ENCODE results near the gene B3GAT1.

The B3GAT1 gene

DNA sequence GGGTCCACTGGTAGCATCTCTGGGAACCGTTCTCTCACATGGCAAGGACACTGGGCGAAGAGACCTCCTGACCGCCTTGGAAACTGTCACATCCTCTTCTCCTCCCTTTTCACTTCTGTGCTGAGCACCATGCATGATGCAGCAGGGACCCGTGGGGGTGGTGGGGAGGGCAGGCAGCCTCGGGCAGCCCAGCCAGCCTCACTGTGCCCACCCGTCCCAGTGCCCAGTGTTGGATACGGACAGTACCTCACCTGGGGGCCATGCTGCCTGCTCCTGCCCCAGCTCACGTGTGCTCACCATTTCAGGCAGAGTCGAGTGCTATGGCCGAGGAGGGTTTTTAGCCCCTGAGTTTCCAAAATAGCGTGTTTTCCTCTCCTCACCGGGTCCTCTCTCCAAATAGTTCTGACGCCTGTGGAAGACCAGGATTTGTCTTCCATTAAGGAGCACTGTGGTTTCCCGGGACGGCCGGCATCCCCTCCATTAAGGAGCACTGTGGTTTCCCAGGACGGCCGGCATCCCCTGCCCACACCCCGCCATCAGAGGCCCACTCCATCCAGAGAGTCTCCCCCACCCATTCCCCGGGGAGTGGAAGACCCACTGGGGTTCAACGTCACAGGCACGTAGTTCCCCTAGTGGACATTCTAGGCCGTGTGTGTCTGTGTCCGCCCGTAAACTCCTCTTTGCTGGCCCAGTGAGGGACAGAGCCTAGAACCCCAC is 22.4 kb downstream of the B3GAT1 start:
- DNase-seq = no peak

DNA sequence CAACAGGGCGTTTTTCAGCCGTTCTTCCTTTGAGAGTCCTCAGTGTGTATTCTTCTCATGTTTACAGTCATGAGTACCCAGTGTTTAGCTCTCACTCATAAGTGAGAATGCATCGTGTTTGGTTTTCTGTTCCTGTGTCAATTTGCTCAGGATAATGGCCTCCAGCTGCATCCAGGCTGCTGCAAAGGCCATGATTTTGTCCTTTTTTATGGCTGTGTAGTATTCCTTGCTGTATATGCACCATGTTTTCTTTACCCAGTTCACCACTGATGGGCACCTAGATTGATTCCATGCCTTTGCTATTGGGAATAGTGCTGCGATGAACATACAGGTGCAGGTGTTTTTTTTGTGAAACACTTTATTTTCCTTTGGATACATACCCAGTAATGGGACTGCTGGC is 23.5 kb downstream of the B3GAT1 start:
- no peak for DNase-seq

GRCh38 chr11:134387501-134387900 is 24.5 kb downstream of the B3GAT1 start:
- DNase-seq = no peak

DNA sequence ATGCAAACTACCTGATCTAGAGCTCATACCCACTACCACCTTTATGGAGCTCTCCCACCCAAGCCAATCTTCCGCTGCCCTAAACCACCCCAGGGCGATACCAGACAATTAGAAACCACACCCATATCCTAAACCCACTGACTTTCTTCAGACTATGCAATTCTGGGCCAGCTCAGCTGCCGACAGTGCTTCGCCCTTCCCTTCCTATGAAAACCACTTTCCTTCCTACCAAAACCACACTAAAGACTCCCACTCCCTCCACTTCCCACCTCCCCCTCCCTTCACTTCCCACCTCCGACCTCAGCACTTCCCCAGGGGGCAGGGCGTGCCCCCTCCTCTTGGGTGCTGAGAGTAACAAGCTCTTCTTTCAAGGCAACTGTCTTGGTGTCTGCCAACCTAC is 25.1 kb downstream of the B3GAT1 start:
- DNase-seq = no peak

- peak; percentile 51 to 82 for DNase-seq
Observed at GRCh38 chr11:134385774-134386565, 26.1 kb downstream of the B3GAT1 start.

DNA sequence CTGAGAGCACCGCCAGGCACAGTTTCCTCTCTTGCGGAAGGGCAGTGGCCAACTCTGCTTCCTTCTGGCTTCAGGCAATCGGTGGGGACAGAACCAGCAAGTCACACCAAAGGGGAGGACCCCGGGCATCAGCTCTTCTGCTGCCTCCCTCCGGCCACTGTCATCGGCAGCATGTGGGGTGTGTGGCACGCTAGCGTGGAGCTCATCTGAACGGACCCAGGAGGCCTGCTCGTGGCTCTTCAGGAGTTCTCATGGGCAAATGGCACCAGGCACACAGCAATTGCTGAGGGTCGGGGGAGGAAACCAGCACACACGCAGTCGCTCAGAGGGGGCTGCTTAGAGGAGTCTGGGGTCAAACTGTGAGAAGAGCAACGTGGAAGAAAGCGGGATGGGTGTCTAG is 26.9 kb downstream of the B3GAT1 start:
- DNase-seq = no peak

- no peak for DNase-seq
Observed at GRCh38 chr11:134384406-134384805, 27.6 kb downstream of the B3GAT1 start.

- DNase-seq = no peak
Observed at GRCh38 chr11:134383576-134384221, 28.3 kb downstream of the B3GAT1 start.

DNA sequence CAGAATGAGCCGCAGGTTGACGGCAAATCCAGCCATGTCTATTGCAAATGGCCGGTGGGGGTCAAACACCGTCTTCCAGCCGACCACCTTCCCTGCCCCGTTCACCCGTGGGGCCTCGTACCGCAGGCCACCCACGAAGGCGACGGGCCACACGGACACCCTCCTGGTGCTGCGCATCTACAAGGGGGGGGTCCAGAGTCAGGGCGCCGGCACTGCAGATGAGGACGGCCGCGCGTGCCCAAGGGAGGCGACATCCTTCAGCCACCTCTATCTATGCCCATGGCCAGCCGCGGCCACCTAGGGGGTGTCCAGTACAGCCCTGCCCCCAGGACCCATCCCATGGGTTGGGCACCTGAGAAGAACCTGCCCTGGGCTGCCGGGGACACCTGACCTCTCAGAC is 29.2 kb downstream of the B3GAT1 start:
- no peak for DNase-seq

DNA sequence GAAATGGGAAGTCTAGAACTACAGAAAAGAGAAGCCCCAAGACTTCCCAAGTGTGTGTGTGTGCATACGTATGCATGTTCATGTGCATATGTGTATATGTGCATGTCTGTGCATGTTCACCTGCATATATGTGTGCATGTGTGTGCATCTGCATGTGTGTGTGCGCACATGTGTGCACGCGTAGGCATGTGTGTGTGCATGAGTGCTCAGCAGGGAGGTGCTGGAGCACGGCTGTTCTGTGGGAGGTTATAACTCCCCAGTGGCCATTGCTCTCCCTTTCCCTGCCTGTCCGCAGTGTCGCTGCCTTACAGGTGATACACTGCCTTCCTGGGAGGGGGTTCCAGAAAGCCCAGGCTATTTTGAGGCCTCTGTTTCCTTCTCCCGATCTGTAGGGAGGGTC is 29.8 kb downstream of the B3GAT1 start:
- no peak for DNase-seq

- DNase-seq = no peak
Observed at GRCh38 chr11:134380785-134381184, 31.3 kb downstream of the B3GAT1 start.

DNA sequence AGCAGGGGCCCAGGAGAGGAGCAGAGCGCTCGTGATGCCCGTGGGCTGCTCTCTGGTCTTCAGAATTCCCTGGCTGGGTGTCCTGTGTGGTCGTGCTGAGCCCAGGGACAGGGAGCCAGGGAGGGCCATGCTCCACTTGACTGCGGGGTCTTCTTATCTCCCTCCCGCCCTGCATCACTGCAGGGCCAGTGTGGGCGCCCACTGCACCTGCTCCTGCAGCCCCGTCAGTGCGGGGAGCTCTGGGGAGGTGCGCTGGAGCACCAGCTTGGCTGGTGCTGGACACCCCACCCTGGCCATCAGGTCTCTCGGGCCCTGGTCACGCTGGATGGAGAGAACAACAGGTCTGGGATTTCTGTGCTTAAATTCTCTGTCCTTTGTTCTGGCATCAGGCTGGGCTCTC is 31.8 kb downstream of the B3GAT1 start:
- no peak for DNase-seq

DNA sequence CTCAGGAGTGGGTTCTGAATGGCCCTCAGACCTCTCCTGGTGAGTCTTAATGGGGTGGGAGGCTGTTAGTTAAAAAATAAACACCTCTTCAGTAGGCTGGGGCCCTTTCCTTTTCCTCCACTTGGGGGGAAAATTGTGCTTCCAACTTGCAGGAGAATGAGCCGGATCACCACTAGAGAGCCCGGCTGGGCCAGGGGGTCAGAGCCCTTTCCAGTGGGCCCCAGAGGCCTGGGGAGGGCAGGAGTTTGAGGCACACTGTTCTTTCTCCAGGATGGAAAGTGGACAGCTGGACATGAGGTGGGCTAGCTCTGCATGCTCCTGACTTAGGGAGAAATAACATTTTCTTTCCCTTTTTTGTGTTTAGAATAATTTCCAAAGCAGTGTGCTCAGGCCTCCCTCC is 32.8 kb downstream of the B3GAT1 start:
- DNase-seq = no peak

GRCh38 chr11:134377876-134378275 is 34.2 kb downstream of the B3GAT1 start:
- no peak for DNase-seq

DNA sequence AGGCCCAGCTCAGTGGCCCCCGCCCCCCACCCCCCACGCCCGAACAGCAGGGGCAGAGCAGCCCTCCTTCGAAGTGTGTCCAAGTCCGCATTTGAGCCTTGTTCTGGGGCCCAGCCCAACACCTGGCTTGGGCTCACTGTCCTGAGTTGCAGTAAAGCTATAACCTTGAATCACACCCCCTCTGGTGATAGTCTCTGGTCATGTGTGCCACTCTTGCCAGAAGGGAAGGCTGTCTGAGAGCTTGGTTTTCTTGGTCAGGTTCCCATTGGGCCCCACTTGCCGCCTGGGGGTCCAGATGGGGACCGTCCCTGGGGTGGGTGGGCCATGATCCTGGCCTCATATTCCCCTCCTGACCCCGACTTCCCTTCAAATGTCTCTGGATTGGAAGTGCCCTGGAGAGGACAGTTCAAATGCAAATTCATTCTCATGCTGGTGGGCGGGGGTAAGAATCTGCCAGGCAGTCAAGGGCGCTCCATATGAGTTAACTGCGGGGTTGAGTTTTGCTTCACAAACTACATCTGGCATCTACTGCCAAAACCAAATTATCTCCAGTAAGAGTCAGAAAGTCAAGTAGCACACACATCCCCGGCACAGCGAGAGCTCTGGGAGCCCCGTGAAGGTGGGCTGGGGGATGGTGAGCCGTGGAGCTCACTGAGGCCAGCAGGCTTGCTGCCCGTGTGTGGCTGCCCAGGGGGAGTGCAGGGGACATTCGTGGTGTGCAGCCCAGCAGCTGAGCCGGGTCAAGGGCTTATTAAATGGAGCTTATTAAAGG is 35.7 kb downstream of the B3GAT1 start:
- no peak for DNase-seq

DNA sequence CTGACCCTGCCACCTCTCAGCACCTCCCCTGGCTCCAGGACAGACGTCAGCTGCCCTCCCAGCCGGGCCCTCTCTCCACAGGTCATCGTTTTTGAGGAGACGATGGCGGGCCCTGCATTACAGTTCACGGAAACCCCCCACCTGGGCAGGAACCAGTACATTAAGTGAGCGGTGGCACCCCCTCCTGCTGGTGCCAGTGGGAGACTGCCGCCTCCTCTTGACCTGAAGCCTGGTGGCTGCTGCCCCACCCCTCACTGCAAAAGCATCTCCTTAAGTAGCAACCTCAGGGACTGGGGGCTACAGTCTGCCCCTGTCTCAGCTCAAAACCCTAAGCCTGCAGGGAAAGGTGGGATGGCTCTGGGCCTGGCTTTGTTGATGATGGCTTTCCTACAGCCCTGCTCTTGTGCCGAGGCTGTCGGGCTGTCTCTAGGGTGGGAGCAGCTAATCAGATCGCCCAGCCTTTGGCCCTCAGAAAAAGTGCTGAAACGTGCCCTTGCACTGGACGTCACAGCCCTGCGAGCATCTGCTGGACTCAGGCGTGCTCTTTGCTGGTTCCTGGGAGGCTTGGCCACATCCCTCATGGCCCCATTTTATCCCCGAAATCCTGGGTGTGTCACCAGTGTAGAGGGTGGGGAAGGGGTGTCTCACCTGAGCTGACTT is 37.0 kb downstream of the B3GAT1 start:
- no peak for DNase-seq

GRCh38 chr11:134374171-134374570 is 37.9 kb downstream of the B3GAT1 start:
- DNase-seq = no peak

DNA sequence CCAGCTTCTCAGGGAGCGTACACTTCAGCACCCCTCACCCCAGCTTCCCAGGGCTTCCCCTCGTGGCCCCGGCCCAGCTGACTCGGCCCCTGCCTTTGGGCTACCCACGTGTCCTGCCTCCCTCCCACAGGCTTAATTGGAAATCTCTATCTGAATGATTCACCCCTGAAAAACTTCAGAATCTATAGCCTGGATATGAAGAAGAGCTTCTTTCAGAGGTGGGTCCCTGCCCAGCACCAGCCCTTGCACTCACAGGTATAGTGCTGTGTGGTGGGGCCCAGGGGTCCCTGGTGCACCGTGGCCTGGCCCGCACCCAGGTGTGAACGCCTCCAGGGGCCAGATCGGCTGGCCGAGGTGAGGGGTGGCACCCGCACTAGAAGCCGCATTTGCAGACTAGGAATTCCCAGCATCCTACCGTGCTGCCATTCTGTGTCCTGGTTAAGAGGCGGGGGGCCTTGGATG is 38.4 kb downstream of the B3GAT1 start:
- DNase-seq = no peak

DNA sequence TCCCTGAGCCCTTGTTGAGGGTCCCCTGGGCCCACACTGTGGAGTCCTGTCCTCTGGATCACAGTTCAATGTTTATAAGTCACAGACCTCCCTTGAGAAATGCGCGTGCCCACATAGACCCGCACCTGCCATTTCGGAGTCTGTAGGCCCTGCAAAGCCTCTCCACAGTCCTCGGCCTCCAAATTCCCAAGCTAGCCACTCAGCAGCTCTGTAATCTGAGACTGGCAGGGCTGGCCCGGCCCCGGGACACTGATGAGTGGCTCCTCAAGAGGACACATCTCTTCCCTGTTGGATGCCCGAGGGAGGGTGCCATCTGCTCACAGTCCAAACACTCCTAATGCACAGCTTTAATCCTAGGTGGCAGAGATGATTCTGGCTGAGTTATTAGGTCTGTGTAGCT is 39.1 kb downstream of the B3GAT1 start:
- DNase-seq = peak; percentile 95 to 97

GRCh38 chr11:134372536-134372935 is 39.5 kb downstream of the B3GAT1 start:
- no peak for DNase-seq

- no peak for DNase-seq
Observed at GRCh38 chr11:134371436-134372185, 40.4 kb downstream of the B3GAT1 start.
